OCI-LY7 (cell line): Measurements from ENCODE around the gene RNF223. TPM values are rescaled to one million over a fixed set of nuclear protein-coding genes. Genes with fewer than 3 reads are reported as not detected.
A peak's percentile ranks its signal among the peaks of the same experiment; 100 is the strongest.

Source experiments
- BruUV-seq: library from RNA; stranded (reverse); fragments of 400-500 nt; replicated peaks from 2 replicates; lab custom pipeline; 2021; lab: Mats Ljungman, UMichigan
- CTCF ChIA-PET: fragments of 300-600 bp; sonication (Branson Sonifier 250); formaldehyde crosslinking; loops from one replicate; lab custom pipeline; 2022; ENCODE audit warnings: antibody characterized with exemption; ENCODE audit not compliant: unreplicated experiment; lab: Charles Lee
- POLR2A ChIA-PET: fragments of 300-600 bp; sonication (Branson Sonifier 250); formaldehyde crosslinking; loops from one replicate; lab custom pipeline; 2022; ENCODE audit warnings: antibody characterized with exemption; lab: Charles Lee
- DNase-seq: peaks from one replicate; pipeline ENCODE4 v3.0.0-alpha.2; 2015; ENCODE audit warnings: low spot score
- H2AFZ ChIP-seq: fragments of 200-600 bp; sonication (generic), shearing (Covaris generic); 2 replicates; pipeline ENCODE4 v1.6.1; 2014; ENCODE audit warnings: mild to moderate bottlenecking, antibody characterized with exemption, low read length, moderate library complexity
- H3K27ac ChIP-seq: fragments of 200-600 bp; sonication (generic); 2 replicates; pipeline ENCODE4 v1.5.1; 2014; ENCODE audit warnings: mixed run types, low read depth, mild to moderate bottlenecking, moderate library complexity, low read length, inconsistent platforms; ENCODE audit not compliant: poor library complexity, severe bottlenecking
- H3K36me3 ChIP-seq: fragments of 200-600 bp; sonication (generic); 2 replicates; pipeline ENCODE4 v1.6.1; 2014; ENCODE audit warnings: mild to moderate bottlenecking, antibody characterized with exemption, low read length, moderate library complexity, mixed read lengths; ENCODE audit not compliant: insufficient read depth
- H3K4me1 ChIP-seq: fragments of 200-600 bp; sonication (generic); 2 replicates; pipeline ENCODE4 v1.5.1; 2014; ENCODE audit warnings: mild to moderate bottlenecking, low read length; ENCODE audit not compliant: insufficient read depth, poor library complexity, severe bottlenecking
- H3K4me2 ChIP-seq: fragments of 200-600 bp; sonication (generic); 2 replicates; pipeline ENCODE4 v1.6.1; 2014; ENCODE audit warnings: mild to moderate bottlenecking, low read length
- H3K4me3 ChIP-seq: fragments of 200-600 bp; sonication (generic); 2 replicates; pipeline ENCODE4 v1.5.1; 2014; ENCODE audit warnings: mild to moderate bottlenecking, low read depth, low read length; ENCODE audit not compliant: poor library complexity, severe bottlenecking
- H3K79me2 ChIP-seq: fragments of 200-600 bp; sonication (generic); 2 replicates; pipeline ENCODE4 v1.6.1; 2016; ENCODE audit warnings: low read depth, mild to moderate bottlenecking, low read length, moderate library complexity, mixed read lengths; ENCODE audit not compliant: insufficient read depth
- H3K9me2 ChIP-seq: fragments of 200-600 bp; sonication (generic); 2 replicates; pipeline ENCODE4 v1.6.1; 2016; ENCODE audit warnings: mild to moderate bottlenecking, low read length, mixed read lengths; ENCODE audit not compliant: insufficient read depth
- H3K9me3 ChIP-seq: fragments of 200-600 bp; sonication (generic); 2 replicates; pipeline ENCODE4 v1.6.1; 2014; ENCODE audit warnings: mild to moderate bottlenecking, mixed run types, low read length, mixed read lengths
- H4K20me1 ChIP-seq: fragments of 200-600 bp; sonication (generic); 2 replicates; pipeline ENCODE4 v1.6.1; 2014; ENCODE audit warnings: mild to moderate bottlenecking, antibody characterized with exemption, low read length, moderate library complexity, mixed read lengths; ENCODE audit not compliant: insufficient read depth
- EZH2phosphoT487 ChIP-seq: fragments of 200-600 bp; sonication (generic); IDR thresholded peaks from 2 replicates; pipeline ENCODE4 v1.6.1; 2018; ENCODE audit warnings: low read depth, borderline replicate concordance, mild to moderate bottlenecking, mixed run types, antibody characterized with exemption, low read length, moderate library complexity, mixed read lengths
- intact Hi-C: fragments of 100-400 bp; cut with micrococcal nuclease; formaldehyde crosslinking; loops from one replicate; pipeline ENCODE4 v1.10.0; 2022; ENCODE audit not compliant: unreplicated experiment
- total RNA-seq, 2 experiments: library from RNA; depleted of rRNA in 1 of 2; stranded (reverse); fragments of >200 nt in 1 of 2; shearing (Covaris generic) in 1 of 2; gene quantifications; 2 replicates each; pipeline ENCODE4 v1.2.3, GENCODE V29; 2014 to 2022
- TF ChIP-seq, protein P1 (sequence below): fragments of 200-600 bp; sonication (generic); conservative IDR thresholded peaks from 2 replicates; pipeline ENCODE4 v1.5.1; 2014; ENCODE audit warnings: mild to moderate bottlenecking, antibody characterized with exemption, low read length, moderate library complexity, mixed read lengths

RNF223 gene
- total RNA-seq, 2 experiments from 2014 or later, result not detected

DNA sequence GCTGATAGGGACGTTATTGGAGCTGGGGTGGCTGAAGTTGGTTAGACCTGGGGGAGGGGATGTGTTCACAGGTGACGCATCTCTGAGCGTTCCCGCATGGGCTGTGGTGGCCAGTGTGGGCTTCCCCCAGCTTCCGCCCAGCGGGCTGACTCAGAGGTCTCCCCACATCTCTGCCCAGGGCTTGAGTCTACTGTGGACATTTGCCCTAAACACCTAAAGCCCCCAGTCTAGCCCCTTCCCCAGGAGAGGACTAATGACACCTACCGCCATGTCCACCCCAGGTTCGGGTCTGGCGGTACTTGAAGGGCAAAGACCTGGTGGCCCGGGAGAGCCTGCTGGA lies 52.2 kb downstream of the RNF223 start:
- Histone ChIP-seq H3K27ac (no peak overlapping the region), H4K20me1 (no peaks in the 10 kb centered on the region), H3K79me2 (no peaks in the 10 kb centered on the region), H3K9me3 (no peaks in the 10 kb centered on the region), H3K4me2 (no peak overlapping the region), H3K9me2 (no peaks in the 10 kb centered on the region), H3K4me3 (no peak overlapping the region), H2AFZ (no peak overlapping the region), H3K36me3 (no peaks in the 10 kb centered on the region), H3K4me1 (peaks cover 6% of the 10 kb centered on the region)
- intact Hi-C loops, result no loop called here
- POLR2A ChIA-PET, result no interaction called here
- CTCF ChIA-PET, result interaction anchor here (0.6 kb wide), 1 partner anchor 88 kb away, joined by 3 read pairs; no protein-coding TSS in a partner anchor
- no peak for TF ChIP-seq EZH2phosphoT487
- TF ChIP-seq, protein P1, sequence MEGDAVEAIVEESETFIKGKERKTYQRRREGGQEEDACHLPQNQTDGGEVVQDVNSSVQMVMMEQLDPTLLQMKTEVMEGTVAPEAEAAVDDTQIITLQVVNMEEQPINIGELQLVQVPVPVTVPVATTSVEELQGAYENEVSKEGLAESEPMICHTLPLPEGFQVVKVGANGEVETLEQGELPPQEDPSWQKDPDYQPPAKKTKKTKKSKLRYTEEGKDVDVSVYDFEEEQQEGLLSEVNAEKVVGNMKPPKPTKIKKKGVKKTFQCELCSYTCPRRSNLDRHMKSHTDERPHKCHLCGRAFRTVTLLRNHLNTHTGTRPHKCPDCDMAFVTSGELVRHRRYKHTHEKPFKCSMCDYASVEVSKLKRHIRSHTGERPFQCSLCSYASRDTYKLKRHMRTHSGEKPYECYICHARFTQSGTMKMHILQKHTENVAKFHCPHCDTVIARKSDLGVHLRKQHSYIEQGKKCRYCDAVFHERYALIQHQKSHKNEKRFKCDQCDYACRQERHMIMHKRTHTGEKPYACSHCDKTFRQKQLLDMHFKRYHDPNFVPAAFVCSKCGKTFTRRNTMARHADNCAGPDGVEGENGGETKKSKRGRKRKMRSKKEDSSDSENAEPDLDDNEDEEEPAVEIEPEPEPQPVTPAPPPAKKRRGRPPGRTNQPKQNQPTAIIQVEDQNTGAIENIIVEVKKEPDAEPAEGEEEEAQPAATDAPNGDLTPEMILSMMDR, result no peak
- no peak for DNase-seq
- no TSS peak for BruUV-seq

GRCh38 chr1:1021010-1021919 lies 52.8 kb downstream of the RNF223 start:
- DNase-seq, result no peak
- ChIA-PET CTCF (interaction anchor here (0.6 kb wide), 1 partner anchor 88 kb away, joined by 3 read pairs; no protein-coding TSS in a partner anchor), POLR2A (no interaction called here)
- Histone ChIP-seq H3K9me2 (no peaks in the 10 kb centered on the region), H3K9me3 (no peaks in the 10 kb centered on the region), H2AFZ (no peak overlapping the region), H3K4me1 (peaks cover 6% of the 10 kb centered on the region), H3K79me2 (no peaks in the 10 kb centered on the region), H4K20me1 (no peaks in the 10 kb centered on the region), H3K27ac (no peak overlapping the region), H3K36me3 (no peaks in the 10 kb centered on the region), H3K4me3 (no peak overlapping the region), H3K4me2 (0 out of 2 replicates have a peak overlapping the region, but pooled peaks have one; percentile 60)
- TF ChIP-seq EZH2phosphoT487, result no peak
- TF ChIP-seq, protein P1, result no peak
- intact Hi-C loops, result no loop called here
- BruUV-seq, result no TSS peak

Other genes starting within 250 kb of the RNF223 start
- gene SAMD11, start 150.4 kb downstream of the RNF223 start, total RNA-seq (2014; rRNA removed; shearing (Covaris generic)), result 0.06 TPM in 1 of 2 replicates, not detected in the other
- not detected in 2 replicates for gene SAMD11, start 150.4 kb downstream of the RNF223 start, total RNA-seq (2022)
- gene NOC2L, start 115.0 kb downstream of the RNF223 start, total RNA-seq (2014; rRNA removed; shearing (Covaris generic)), result 77.9 and 84.0 TPM in 2 replicates
- 72.1 and 99.0 TPM in 2 replicates for gene NOC2L, start 115.0 kb downstream of the RNF223 start, total RNA-seq (2022)
- 20.7 and 21.7 TPM in 2 replicates for gene KLHL17, start 113.7 kb downstream of the RNF223 start, total RNA-seq (2014; rRNA removed; shearing (Covaris generic))
- gene KLHL17, start 113.7 kb downstream of the RNF223 start, total RNA-seq (2022), result 23.3 and 24.2 TPM in 2 replicates
- gene PLEKHN1, start 107.8 kb downstream of the RNF223 start, total RNA-seq (2014; rRNA removed; shearing (Covaris generic)), result 0.05 TPM in 1 of 2 replicates, not detected in the other
- not detected in 2 replicates for gene PLEKHN1, start 107.8 kb downstream of the RNF223 start, total RNA-seq (2022)
- not detected in 2 replicates for gene PERM1, start 92.2 kb downstream of the RNF223 start, total RNA-seq (2014; rRNA removed; shearing (Covaris generic))
- not detected in 2 replicates for gene PERM1, start 92.2 kb downstream of the RNF223 start, total RNA-seq (2022)
- not detected in 2 replicates for gene HES4, start 74.2 kb downstream of the RNF223 start, total RNA-seq (2014; rRNA removed; shearing (Covaris generic))
- not detected in 2 replicates for gene HES4, start 74.2 kb downstream of the RNF223 start, total RNA-seq (2022)
- 99.9 and 110 TPM in 2 replicates for gene ISG15, start 60.8 kb downstream of the RNF223 start, total RNA-seq (2014; rRNA removed; shearing (Covaris generic))
- 53.4 and 65.4 TPM in 2 replicates for gene ISG15, start 60.8 kb downstream of the RNF223 start, total RNA-seq (2022)
- gene AGRN, start 54.2 kb downstream of the RNF223 start, total RNA-seq (2014; rRNA removed; shearing (Covaris generic)), result 2.2 and 2.7 TPM in 2 replicates
- 9.1 and 9.8 TPM in 2 replicates for gene AGRN, start 54.2 kb downstream of the RNF223 start, total RNA-seq (2022)
- 13.1 and 27.6 TPM in 2 replicates for gene C1orf159, start 41.8 kb upstream of the RNF223 start, total RNA-seq (2014; rRNA removed; shearing (Covaris generic))
- 24.1 and 24.5 TPM in 2 replicates for gene C1orf159, start 41.8 kb upstream of the RNF223 start, total RNA-seq (2022)
- gene TTLL10, start 99.6 kb upstream of the RNF223 start, total RNA-seq (2014; rRNA removed; shearing (Covaris generic)), result not detected in 2 replicates
- not detected in 2 replicates for gene TTLL10, start 99.6 kb upstream of the RNF223 start, total RNA-seq (2022)
- gene TNFRSF18, start 132.3 kb upstream of the RNF223 start, total RNA-seq (2014; rRNA removed; shearing (Covaris generic)), result not detected in 2 replicates
- not detected in 2 replicates for gene TNFRSF18, start 132.3 kb upstream of the RNF223 start, total RNA-seq (2022)
- not detected in 2 replicates for gene TNFRSF4, start 139.8 kb upstream of the RNF223 start, total RNA-seq (2014; rRNA removed; shearing (Covaris generic))
- 1.1 and 1.4 TPM in 2 replicates for gene TNFRSF4, start 139.8 kb upstream of the RNF223 start, total RNA-seq (2022)
- 44.2 and 47.7 TPM in 2 replicates for gene SDF4, start 157.7 kb upstream of the RNF223 start, total RNA-seq (2014; rRNA removed; shearing (Covaris generic))
- 82.8 and 85.7 TPM in 2 replicates for gene SDF4, start 157.7 kb upstream of the RNF223 start, total RNA-seq (2022)
- 36.2 and 37.7 TPM in 2 replicates for gene B3GALT6, start 157.9 kb upstream of the RNF223 start, total RNA-seq (2014; rRNA removed; shearing (Covaris generic))
- gene B3GALT6, start 157.9 kb upstream of the RNF223 start, total RNA-seq (2022), result 25.0 and 27.1 TPM in 2 replicates
- gene C1QTNF12, start 172.4 kb upstream of the RNF223 start, total RNA-seq (2014; rRNA removed; shearing (Covaris generic)), result 0.49 and 1.8 TPM in 2 replicates
- 6.1 and 7.0 TPM in 2 replicates for gene C1QTNF12, start 172.4 kb upstream of the RNF223 start, total RNA-seq (2022)
- 61.6 and 69.2 TPM in 2 replicates for gene UBE2J2, start 199.5 kb upstream of the RNF223 start, total RNA-seq (2014; rRNA removed; shearing (Covaris generic))
- 87.0 and 88.7 TPM in 2 replicates for gene UBE2J2, start 199.5 kb upstream of the RNF223 start, total RNA-seq (2022)
- 3.9 and 6.2 TPM in 2 replicates for gene SCNN1D, start 206.1 kb upstream of the RNF223 start, total RNA-seq (2014; rRNA removed; shearing (Covaris generic))
- gene SCNN1D, start 206.1 kb upstream of the RNF223 start, total RNA-seq (2022), result 11.3 and 12.7 TPM in 2 replicates
- 26.3 and 26.8 TPM in 2 replicates for gene ACAP3, start 233.6 kb upstream of the RNF223 start, total RNA-seq (2014; rRNA removed; shearing (Covaris generic))
- 47.6 and 47.7 TPM in 2 replicates for gene ACAP3, start 233.6 kb upstream of the RNF223 start, total RNA-seq (2022)
- 41.8 and 57.1 TPM in 2 replicates for gene PUSL1, start 234.3 kb upstream of the RNF223 start, total RNA-seq (2014; rRNA removed; shearing (Covaris generic))
- gene PUSL1, start 234.3 kb upstream of the RNF223 start, total RNA-seq (2022), result 31.3 and 32.2 TPM in 2 replicates